H1 (cell line): ENCODE results near the gene PHACTR1. TPM values are rescaled to one million over a fixed set of nuclear protein-coding genes. Genes with fewer than 3 reads are reported as not detected.

ENCODE experiments used
- RAD21 ChIP-seq, 2 experiments: IDR thresholded peaks in 1 of 2; conservative IDR thresholded peaks in 1 of 2; 2 replicates each; pipeline ENCODE4 v1.6.1; 2011; ENCODE audit warnings: low read depth in 2 of 2, low read length in 2 of 2, improper control_type of control experiment in 1 of 2, inconsistent platforms in 1 of 2, mild to moderate bottlenecking in 1 of 2, moderate library complexity in 1 of 2
- SP2 ChIP-seq: IDR thresholded peaks from 2 replicates; pipeline ENCODE4 v1.6.1; 2012; ENCODE audit warnings: mild to moderate bottlenecking, low read length, inconsistent platforms
- polyA plus RNA-seq, 7 experiments: library from polyadenylated mRNA; depleted of rRNA in 3 of 7; stranded (reverse) in 5 of 7; unstranded in 2 of 7; fragments of >200 nt in 5 of 7; fragments of 200-250 nt in 2 of 7; gene quantifications; 1 replicate in 5 of 7; 2 replicates in 1 of 7; 4 replicates in 1 of 7; pipeline versions ENCODE4 v1.2.1 to v1.2.3, GENCODE V29; 2011 to 2013; ENCODE audit warnings: missing spikeins in 2 of 7, mixed read lengths in 2 of 7
- total RNA-seq: library from RNA; stranded (reverse); fragmentation: NEBNext Ultra II Directional; extraction: Animal tissue kit (Norgen Biotek cat#: 25700); gene quantifications from 2 replicates; pipeline ENCODE4 v1.2.1, GENCODE V29; 2021

The PHACTR1 gene
- total and polyA plus RNA-seq, 2 of the 8 experiments (the other 6 are each of a cell fraction or from before 2014, with no cell fraction given) = 3.9 to 17.1 TPM

GRCh38 chr6:12733876-12734275, 17.3 kb downstream of the PHACTR1 start (continued):
- TF ChIP-seq RAD21 (IDR thresholded peaks at IDR 0.05 in 1 of 2, conservative IDR thresholded peaks at IDR 0.05 in 1 of 2; ENCODE audit: low read depth in 2 of 2, low read length in 2 of 2) (no peak), SP2 (no peak)
